Stimulated activated CD4-positive, alpha-beta T cell treated with anti-CD3 and anti-CD28 coated beads, Interleukin-1b, Interleukin-23, amount 100 ng/mL, for 48 hours (primary cell): ENCODE results near the gene CAMK2B.

Experiments used
- DNase-seq: peaks from one replicate; pipeline ENCODE4 v3.0.0-alpha.2; 2020

CAMK2B gene

DNA sequence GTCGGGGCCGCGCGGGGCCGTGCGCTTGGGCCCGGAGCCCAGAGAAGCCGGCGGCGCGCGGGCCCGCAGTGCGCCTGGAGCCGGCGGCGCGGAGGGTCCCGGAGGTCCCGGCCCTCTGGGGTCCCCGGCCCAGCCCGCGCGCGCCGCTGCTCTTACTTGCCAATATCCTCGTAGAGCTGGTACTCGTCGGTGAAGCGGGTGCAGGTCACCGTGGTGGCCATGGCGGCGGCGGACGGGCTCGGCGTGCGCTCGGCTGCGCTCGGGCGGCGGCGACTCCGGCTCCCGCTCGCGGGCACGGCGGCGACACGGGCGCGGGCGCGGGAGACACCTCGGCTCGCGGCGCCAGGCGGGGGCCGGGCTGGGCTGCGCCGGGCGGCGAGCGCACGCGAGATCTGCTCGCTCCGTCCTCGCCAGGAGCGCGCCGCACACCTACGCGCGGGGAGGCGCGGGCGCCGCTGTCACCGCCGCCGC, at the start of gene CAMK2B:
CAMK2B (minus strand) TSS at position 394 of the 471 bp plus-strand sequence; CDS start at position 221, 173 bp downstream.
- peak; percentile 19 for DNase-seq

GRCh38 chr7:44374007-44374763, 48.8 kb upstream of the CAMK2B start:
- no peak for DNase-seq

DNA sequence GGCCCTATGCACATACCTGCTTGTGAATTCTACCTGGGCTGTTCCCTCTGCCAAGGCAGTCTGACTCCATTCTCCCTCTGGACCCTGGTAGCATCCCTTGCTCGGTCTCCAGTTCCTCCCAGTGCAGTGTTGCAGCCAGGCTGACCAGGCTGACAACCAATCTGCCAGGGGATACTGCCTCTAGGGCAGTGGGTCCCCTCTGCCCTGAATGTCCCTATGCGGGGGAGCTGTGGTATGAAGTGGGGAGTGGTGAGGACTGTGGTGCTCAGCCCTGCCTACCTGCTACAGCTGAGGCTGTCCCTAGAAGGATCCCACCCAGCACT, 48.0 kb upstream of the CAMK2B start:
- DNase-seq: no peak

DNA sequence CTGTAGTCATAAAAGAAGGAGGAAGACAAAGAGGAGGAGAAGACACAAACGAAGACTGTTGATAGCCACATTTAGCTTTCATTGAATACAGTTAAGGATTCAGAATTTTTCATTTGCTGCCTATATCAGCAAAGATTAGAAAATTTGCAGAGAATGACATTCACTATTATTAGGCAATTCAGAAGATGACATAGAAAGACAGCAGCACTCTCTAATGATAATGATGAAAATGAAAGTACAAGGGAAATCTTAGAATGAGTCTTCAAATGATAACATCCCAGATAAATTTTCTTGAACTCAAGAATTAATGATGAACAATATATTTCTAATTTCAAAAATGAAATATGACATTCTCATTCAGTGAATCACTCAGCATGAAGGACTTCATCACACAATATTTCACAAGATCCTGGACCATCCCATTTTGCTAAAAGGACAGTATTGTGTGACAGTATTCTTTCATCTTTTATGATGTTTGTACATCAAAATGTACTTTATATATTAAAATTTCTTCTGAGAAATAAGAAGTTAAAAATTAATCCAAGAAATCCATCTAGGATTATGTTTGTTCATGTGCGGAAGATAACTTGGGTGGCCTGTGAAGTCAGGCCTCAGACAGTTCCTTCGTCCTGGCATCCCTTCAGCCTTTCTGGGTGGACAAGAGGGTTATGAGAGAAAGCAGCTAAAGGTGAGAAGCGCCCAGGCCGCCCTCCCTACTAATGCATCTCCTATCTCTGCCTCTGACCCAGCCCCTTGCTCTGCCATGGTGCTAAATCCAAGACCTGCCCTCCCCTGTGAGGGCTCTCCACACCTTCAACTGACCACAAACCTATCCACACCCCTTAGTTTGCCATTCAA, 47.4 kb upstream of the CAMK2B start:
- DNase-seq: no peak

GRCh38 chr7:44368885-44369284, 43.5 kb upstream of the CAMK2B start:
- DNase-seq: no peak

DNA sequence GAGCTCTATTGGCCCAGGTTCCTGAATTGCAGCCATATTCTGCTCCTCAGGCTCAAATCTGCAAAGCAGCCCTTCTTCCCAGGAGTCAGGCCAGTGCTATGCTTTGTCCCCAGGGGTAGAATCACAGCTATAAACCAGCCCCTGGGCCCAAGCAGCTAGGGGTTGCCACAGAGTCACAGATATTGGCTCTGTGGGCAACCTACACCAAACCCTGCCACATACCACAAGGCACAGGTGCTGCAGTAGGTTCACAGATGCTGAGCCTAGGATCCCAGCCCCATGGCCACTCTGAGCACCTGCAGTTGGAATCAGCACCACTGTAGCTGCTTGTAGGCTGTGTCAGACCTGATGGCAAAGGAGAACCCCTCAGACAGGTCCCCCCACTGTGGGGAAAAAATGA, 43.1 kb upstream of the CAMK2B start:
- no peak for DNase-seq

GRCh38 chr7:44367475-44368043, 42.2 kb upstream of the CAMK2B start:
- no peak for DNase-seq

DNA sequence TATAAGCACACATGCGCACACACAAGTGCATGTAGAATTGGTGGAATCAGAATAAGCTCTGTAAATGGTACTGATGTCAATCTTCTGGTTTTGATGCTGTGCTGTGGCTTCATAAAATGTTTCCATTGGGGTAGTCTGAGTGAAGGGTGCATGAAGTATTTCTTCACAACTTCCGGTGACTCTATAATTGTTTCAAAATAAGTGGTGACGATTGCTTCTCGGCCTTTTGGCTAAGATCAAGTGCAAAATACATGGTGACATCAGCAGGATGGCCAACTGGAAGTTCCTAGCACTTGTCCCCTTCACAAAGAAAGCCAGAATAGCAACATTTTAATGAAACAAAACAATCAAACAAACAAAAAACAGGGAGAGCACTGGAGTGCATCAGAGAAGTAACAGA, 41.6 kb upstream of the CAMK2B start:
- no peak for DNase-seq

- DNase-seq: no peak
Measured at GRCh38 chr7:44353668-44354067, 28.3 kb upstream of the CAMK2B start.

DNA sequence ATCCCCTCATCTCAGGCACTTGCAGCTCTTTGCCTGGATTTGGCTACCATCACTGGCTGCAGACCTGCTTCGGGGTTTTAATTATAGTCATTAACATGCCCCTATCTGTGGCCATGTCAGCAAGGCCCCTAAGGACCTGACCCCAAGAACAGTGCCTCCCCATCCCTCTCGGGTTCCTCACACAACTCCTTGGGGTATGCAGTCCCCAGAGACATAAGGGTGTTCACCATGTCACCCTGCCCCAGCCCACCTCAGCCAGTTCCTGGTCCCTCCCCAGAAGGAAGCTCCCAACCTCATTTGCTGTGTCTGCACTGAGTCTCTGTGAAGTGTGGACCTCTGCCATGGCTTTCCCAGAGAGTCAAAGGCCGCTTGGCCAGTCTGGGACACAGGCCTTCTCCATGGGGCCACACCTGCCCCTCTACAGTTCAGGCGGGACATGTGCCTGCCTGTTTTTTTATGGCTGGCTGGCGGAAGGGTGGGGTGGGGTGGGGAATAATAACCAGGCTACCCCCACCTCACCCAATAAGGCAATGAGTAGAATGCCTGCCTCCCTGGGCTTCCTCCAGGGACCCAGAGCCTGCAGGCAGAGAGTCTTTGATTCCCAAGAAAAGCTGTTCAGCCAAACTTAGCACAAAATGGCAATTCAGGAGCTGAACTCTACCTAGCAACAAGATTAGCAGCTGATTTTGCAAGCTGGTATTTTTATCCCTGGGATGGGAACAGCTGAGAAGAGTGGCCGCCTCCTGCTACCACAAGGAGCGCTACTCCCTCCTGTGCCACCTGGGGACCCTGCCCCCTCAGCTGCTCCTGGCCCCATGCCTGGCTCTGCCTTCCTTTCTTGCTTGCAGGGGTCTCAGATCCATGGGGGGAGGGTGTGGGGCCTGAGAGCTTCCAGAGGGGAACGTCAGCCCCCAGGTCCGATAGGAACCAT, 23.7 kb upstream of the CAMK2B start:
- DNase-seq: no peak

- DNase-seq: peak; percentile 18
Measured at GRCh38 chr7:44348300-44348699, 22.9 kb upstream of the CAMK2B start.

- DNase-seq: no peak
Measured at GRCh38 chr7:44347546-44348114, 22.2 kb upstream of the CAMK2B start.

- no peak for DNase-seq
Measured at GRCh38 chr7:44346063-44346462, 20.7 kb upstream of the CAMK2B start.

DNA sequence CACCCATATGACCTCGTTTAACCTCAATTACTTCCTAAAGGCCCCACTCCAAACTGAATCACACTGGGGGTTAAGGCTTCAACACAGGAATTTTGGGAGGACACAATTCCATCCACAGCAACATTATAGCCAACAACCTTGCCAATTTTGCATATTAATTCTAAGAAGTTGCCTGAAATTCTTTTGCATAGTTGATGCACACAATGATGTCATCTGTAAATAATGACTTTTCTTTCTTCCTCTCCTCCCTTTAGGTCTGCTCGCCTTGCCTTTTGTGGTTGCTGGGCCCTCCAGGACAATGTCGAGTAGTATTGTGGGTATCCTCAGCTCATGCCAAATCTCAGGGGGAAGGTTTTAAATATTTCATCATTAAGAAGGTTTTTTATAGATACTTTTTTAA, 16.0 kb upstream of the CAMK2B start:
- DNase-seq: no peak

GRCh38 chr7:44338600-44338999, 13.2 kb upstream of the CAMK2B start:
- DNase-seq: no peak

GRCh38 chr7:44336491-44336890, 11.1 kb upstream of the CAMK2B start:
- DNase-seq: no peak

DNA sequence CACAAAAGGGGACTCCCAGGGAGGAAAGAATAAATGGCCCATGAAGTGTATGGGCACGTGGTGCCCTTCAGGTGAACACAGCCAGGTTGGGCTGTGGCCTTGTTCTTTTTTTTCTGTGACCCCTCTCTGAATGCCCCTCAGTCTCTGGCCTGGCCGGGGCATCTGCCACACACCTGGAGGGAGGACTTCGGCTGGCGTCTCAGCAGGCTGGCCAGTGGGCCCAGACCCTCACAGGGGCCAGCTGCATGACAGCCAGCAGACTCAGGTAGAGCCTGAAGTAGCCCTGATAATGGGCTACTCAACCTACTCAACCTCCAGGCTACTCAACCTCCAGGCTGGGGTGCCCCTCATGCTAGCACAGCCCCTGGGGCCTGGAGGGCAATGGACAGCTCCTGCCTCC, 9.8 kb upstream of the CAMK2B start:
- DNase-seq: no peak

- no peak for DNase-seq
Measured at GRCh38 chr7:44334734-44335097, 9.3 kb upstream of the CAMK2B start.

DNA sequence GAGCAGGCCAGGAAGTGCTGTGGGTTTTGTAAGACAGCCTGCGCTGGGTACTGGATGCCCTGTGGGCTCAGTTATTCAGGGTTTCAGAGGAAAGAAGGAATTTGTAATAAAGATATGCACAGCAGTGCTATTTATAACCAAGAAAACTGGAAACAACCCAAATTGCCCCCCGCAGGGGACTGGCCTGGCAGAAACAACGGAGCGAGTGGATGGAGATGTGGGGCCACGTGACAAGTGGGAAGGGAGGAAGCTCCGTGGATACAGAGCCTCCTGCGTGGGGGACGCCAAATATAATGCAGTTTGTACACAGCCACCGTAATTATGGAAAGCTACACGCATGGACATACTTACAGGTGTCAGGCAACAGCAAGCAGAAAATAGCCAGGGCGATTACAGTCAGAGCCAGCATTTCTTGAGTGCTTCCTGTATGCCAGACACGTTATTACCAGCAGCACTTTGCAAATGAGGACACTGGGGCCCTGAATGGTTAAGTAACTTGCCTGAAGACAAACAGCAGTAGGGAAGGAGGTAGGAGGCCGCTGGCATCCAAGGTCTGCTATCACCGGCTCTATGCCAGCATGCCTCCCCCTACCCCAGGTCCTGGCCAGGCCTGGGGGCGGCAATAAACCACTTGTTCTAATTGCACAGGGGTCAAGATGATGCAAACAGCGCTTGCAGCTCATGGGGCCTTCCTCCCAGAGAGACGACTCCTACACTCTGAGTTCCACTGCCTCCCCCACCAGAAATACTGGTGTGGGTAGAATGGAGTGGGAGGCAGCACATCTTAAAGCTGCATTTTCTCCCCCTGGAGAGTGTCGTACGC, 8.7 kb upstream of the CAMK2B start:
- DNase-seq: no peak

DNA sequence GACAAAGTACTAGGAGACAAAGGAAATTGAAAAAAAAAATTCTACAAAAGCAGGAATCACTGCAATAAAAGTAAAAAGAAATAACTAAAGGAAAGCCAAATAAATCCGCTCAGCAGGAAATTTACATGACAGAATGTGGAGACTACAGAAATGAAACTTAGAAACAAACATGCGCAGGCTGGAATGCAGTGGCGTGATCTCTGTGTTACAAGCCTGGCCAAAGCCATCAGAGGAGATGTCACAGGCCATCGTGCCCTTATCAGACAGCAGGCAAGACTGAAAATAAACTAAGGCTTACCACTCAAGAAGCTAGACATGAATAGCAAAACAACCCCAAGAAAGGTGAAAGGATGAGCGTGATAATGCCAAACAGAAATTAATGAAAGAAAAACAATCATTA, 6.3 kb upstream of the CAMK2B start:
- DNase-seq: no peak

GRCh38 chr7:44330331-44330730, 4.9 kb upstream of the CAMK2B start:
- DNase-seq: no peak

DNA sequence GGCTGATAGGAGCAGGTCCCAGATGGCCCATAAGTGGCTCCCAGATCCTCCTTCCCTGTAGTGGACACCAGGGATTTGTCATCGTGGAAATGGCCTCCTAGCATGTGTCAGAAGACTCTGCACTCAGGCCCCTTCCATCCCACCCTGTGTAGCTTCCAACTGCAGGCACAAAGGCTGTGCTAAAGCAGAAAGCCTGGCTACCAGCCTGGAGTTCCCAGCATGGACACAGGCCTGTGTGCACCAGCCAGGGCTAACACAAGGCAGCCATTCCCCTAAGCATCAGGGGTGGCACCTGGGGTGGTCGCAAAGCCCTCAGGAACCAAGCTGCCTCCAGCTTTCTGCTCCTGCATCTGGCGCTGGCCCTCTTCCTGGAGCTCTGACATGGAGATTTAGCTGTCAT, 4.5 kb upstream of the CAMK2B start:
- DNase-seq: no peak
